Stimulated activated CD8-positive, alpha-beta memory T cell treated with anti-CD3 and anti-CD28 coated beads, Interleukin-7, amount 100 ng/mL, for 48 hours (primary cell): Measurements from ENCODE around the gene ACOX1.
"Not testable (repeated sequence)": the region's sequence is repeated elsewhere in the genome, so short reads cannot be mapped to it uniquely, and the experiment has no call there.

Experiments used
- DNase-seq, 2 donors: peaks; one replicate each; pipeline ENCODE4 v3.0.0-alpha.2; 2020; ENCODE audit warnings: low read depth in 1 of 2; ENCODE audit errors: extremely low read depth in 1 of 2

ACOX1 gene

GRCh38 chr17:75983501-75984181 is 4.7 kb upstream of the ACOX1 start:
- no peak for DNase-seq

- no peak for DNase-seq
Observed at GRCh38 chr17:75981019-75981615, 2.2 kb upstream of the ACOX1 start.

GRCh38 chr17:75980188-75981018 is 1.4 kb upstream of the ACOX1 start:
- no peak for DNase-seq

GRCh38 chr17:75979705-75980187 is 780 bp upstream of the ACOX1 start:
- peak in 1 of 2 donors; percentile 16 for DNase-seq

GRCh38 chr17:75976175-75976848 is 2.7 kb downstream of the ACOX1 start:
- DNase-seq = no peak

GRCh38 chr17:75975757-75976174 is 3.2 kb downstream of the ACOX1 start:
- no peak for DNase-seq

GRCh38 chr17:75975187-75975586 is 3.8 kb downstream of the ACOX1 start:
- not testable (repeated sequence) for DNase-seq

GRCh38 chr17:75970626-75971025 is 8.3 kb downstream of the ACOX1 start:
- DNase-seq = no peak

- no peak for DNase-seq
Observed at GRCh38 chr17:75970011-75970523, 8.9 kb downstream of the ACOX1 start.

GRCh38 chr17:75969044-75969443 is 9.9 kb downstream of the ACOX1 start:
- DNase-seq = not testable (repeated sequence)

- no peak for DNase-seq
Observed at GRCh38 chr17:75965468-75965867, 13.5 kb downstream of the ACOX1 start.

- DNase-seq = no peak
Observed at GRCh38 chr17:75959839-75960511, 19.0 kb downstream of the ACOX1 start.

GRCh38 chr17:75959051-75959838 is 19.7 kb downstream of the ACOX1 start:
- DNase-seq = no peak

- no peak for DNase-seq
Observed at GRCh38 chr17:75950855-75951554, 28.0 kb downstream of the ACOX1 start.

- no peak for DNase-seq
Observed at GRCh38 chr17:75950421-75950820, 28.5 kb downstream of the ACOX1 start.

- DNase-seq = no peak
Observed at GRCh38 chr17:75945211-75945610, 33.8 kb downstream of the ACOX1 start.

- no peak for DNase-seq
Observed at GRCh38 chr17:75943491-75943890, 35.5 kb downstream of the ACOX1 start.

- DNase-seq = no peak
Observed at GRCh38 chr17:75942473-75942872, 36.5 kb downstream of the ACOX1 start.

- DNase-seq = no peak
Observed at GRCh38 chr17:75941442-75941819, 37.5 kb downstream of the ACOX1 start.
